Limb (tissue), 2 donors: Measurements from ENCODE around the gene KCTD18.
A peak's percentile ranks its signal among the peaks of the same experiment; 100 is the strongest.

Experiments used
- DNase-seq, 2 donors: peaks; one replicate each; pipeline ENCODE4 v3.0.0-alpha.2; 2016; ENCODE audit errors: extremely low spot score in 2 of 2

The KCTD18 gene

GRCh38 chr2:200486529-200486928, 23.3 kb downstream of the KCTD18 start:
- no peak for DNase-seq

DNA sequence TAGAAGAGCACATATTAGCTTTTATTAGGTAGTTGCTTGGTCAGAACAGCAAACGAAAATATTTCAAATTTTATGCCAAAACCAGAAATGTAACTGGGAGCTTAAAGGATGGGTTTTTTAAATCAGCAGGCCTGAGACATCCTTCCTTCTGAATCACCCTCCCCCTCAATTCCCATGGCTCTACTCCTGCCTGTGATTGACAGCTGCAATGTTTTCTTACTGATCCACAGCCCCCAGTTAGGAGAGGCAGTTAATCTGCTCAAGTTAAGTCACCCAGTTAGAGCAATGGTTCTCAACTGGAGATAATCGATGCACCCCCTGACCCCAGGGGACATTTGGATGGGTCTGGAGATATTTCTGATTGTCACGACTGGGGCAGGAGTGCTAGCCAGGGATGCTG, 24.9 kb downstream of the KCTD18 start:
- DNase-seq, result no peak

GRCh38 chr2:200483729-200484198, 26.1 kb downstream of the KCTD18 start:
- no peak for DNase-seq

DNA sequence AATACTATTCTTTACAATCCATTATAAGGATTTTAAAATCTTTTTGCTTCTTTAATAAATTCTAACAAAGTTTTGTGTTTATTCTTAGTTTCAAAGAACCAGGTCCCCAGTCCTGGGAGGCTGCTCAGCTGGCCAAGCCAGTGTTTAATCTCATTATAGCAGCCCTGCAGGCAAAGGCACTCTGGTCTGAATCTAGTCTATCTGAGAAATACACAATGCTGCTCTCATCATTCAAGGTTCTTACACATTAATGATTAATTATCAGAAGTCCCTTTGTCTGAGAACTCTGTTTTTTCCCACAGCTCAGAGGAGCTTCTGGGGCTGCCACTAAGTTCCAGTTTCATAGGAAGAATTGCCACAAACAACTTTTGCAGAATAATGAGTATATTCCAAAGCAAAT, 27.7 kb downstream of the KCTD18 start:
- no peak for DNase-seq

DNA sequence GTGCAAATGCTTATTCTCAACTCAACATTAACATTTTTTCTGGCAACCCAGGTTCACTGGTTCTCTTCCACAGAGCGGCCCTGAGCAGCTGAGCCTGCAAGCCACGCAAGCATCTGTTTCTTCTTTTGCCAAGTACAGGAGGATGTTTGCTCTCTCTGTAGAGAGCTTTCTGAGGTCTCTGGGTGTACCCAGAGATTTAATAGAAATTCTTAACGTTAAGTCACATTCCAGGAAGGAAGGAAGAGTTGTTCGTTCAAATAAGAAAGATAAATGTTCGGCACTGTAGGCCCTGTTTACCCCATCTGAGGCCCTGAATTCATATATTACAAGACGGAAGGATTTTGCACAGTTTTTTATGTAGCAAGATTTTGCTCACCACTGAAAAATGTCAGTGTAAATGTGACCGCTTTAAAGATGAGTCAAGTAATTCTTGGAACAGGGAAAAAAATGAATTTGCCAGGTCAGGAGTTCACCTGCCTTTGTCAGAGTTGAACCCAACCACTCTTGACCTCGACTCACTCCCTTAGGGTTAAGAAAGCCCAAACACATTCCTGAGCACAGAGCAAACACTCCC, 30.1 kb downstream of the KCTD18 start:
- peak in 1 of 2 donors; percentile 48 for DNase-seq

DNA sequence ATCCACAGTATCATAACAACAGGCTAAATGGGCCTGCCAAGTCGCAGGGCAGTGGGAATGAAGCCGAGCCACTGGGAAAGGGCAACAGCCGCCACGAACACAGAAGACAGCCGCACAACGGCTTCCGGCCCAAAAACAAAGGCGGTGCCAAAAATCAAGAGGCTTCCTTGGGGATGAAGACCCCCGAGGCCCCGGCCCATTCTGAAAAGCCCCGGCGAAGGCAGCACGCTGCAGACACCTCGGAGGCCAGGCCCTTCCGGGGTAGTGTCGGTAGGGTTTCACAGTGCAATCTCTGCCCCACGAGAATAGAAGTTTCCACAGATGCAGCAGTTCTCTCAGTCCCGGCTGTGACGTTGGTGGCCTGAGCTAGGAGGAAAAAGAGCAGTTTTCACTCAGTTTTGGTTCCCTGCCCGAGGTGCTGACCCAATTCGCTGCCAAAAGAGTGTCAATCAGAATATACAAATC, 32.2 kb downstream of the KCTD18 start:
- DNase-seq, result no peak

DNA sequence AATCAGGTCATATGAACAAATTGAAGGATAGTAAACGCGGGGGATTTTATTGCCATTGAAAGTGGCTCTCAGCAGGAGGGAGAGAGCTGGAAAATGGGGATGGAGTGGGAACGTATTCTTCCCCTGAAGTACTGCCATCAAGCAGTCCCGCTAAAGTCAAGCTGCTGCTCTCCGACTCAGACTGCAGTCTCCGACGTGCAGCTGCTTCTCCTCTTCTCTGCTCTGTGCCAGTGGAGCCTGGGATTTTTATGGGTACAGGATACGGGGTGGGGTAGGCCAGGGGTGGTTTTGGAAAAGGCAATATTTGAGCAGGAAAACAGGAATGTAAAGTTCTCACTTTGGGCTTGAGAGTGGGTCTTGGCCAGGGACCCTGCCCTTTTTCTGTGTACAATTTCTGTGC, 33.0 kb downstream of the KCTD18 start:
- no peak for DNase-seq

DNA sequence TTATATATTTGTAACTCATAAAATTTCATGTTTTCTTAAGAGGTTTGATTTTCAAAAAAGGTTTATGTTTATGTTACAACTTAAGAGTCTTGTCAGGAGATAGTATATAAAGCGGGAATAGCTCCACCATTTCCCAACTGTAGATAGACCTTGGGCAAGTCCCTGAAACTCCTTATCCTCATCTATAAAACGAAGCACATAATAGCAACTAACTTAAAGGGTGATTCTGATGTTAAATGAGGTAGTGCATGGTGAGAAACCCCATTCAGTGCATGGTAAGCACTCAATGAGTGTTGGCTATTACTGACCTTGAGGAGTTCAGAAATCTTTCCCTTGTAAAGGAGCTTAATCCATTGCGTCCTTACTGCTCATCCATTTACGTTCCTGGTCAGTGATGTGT, 34.1 kb downstream of the KCTD18 start:
- no peak for DNase-seq

DNA sequence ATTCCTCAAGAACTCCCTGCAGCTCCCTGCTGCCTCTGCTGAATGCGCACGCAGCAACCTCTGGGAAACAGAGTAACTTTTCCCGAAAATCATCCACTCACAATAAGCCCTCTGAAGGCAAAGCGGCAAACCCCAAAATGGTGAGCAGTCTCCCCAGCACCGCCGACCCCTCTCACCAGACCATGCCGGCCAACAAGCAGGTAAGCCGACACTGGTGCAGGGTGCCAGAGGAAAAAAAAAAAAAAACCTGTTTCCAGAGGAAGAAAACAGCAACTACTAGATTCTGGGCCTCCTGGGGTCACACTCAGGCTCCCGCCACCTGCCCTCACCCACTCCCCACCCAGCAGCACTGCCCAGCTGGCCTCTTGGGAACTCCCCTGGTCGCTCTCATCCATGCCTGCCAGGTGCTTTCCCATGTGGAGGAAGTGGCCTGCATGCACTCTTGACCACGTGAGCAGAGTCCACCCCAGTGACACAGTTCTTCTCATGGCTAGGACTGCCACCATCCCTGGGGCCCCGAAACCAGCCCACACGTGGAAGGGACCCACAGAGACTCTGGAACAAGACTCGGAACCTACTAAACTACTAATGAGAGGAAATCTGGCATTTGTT, 36.9 kb downstream of the KCTD18 start:
- no peak for DNase-seq

- DNase-seq, result no peak
Observed at GRCh38 chr2:200471928-200472645, 37.8 kb downstream of the KCTD18 start.

DNA sequence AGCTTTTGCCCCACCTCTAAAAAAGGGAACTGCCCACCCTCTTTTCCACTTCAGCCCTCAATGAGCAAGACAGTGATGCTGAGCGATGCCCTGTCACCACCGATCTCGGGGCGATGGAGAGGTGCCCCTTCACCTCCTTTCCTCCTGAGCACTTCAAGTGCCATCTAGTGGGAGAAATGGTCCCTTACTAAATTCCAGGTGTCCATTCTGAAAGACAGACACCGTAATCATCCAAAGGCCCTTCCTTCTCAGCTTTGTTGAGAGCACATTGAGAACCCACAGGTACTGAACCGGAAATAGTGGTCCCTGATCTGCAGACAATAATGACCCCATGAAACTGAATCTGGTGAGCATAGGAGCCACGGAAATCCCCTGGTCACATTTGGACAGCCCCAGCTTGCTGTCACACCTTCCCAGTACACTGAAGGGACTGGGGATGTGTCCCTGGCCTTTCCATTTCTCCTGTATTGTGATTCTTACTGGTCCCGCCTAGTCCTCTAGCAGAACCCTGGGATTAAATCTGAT, 38.5 kb downstream of the KCTD18 start:
- DNase-seq, result no peak

GRCh38 chr2:200470230-200470629, 39.6 kb downstream of the KCTD18 start:
- peak; percentile 37 to 42 for DNase-seq

GRCh38 chr2:200469708-200470211, 40.1 kb downstream of the KCTD18 start:
- DNase-seq, result no peak

GRCh38 chr2:200467806-200468681, 41.8 kb downstream of the KCTD18 start:
- peak in 1 of 2 donors; percentile 16 for DNase-seq

- peak in 1 of 2 donors; percentile 55 for DNase-seq
Observed at GRCh38 chr2:200466425-200467418, 43.1 kb downstream of the KCTD18 start.

- no peak for DNase-seq
Observed at GRCh38 chr2:200463452-200463851, 46.4 kb downstream of the KCTD18 start.

GRCh38 chr2:200461846-200462710, 47.8 kb downstream of the KCTD18 start:
- no peak for DNase-seq

DNA sequence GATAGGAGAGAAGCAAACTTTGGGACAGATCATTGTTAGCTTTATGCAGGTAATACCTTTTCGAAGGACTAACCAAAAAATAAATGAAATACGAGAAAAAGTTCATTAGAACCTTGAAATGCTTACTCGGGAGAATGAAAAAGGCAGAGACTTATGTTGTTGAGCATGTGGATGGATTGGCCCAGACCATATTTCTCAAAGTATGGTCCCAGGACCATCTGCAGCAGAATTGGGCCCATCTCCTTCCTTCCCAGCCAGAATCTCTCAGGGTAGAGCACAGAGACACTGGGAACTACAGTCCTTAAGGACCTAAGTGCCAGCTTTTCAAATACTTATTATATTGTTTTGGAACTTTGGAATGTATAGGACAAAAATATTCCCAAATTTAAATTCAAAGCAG, 50.8 kb downstream of the KCTD18 start:
- no peak for DNase-seq

- no peak for DNase-seq
Observed at GRCh38 chr2:200456567-200456966, 53.3 kb downstream of the KCTD18 start.
